A204.1 (cell line): ENCODE results near the gene RAPSN.

Source experiments
- FAIRE-seq: peaks from 2 replicates; lab custom pipeline; 2012; peaks lifted over from hg19 to GRCh38; lab: Jason Lieb, UNC

The RAPSN gene

DNA sequence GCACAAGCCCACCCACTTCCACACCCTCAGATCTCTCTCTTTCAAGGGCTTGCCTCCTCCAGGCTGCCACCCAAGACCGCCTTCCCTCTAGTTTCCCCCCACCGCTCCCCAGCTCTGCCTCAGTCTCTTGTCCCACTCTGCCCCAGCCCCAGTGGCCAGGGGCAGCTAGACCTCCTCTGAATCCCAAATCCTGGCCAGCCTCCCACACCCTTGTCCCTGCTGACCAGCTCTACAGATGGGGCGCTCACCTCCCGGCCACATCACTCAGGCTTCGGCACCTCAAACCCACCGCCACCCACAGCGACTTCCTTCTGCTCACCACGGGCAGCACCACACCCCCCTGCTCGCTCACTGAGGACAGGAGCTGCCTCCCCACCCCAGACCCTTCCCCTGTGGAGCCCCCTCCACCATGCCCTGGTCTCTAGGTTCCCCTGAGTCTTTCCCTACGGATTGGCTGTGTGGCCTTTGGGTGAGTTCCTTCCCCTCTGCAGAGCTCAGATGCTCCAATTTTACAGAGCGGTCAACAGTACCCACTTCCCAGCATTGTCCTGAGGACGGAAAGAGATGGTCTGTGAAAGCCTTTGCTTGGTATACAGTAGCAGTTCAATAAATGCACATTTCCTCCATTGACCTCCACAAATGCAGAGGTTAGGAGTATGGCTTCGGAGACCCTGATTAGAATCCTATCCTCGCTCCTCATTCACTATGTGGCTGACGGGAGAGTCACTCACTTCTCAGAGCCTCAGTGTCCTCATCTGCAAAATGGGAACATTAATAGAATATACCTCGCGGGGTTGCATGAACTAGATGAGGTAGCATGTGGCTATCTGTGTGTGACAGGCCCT lies 59.1 kb downstream of the RAPSN start:
- FAIRE-seq, result no peak

DNA sequence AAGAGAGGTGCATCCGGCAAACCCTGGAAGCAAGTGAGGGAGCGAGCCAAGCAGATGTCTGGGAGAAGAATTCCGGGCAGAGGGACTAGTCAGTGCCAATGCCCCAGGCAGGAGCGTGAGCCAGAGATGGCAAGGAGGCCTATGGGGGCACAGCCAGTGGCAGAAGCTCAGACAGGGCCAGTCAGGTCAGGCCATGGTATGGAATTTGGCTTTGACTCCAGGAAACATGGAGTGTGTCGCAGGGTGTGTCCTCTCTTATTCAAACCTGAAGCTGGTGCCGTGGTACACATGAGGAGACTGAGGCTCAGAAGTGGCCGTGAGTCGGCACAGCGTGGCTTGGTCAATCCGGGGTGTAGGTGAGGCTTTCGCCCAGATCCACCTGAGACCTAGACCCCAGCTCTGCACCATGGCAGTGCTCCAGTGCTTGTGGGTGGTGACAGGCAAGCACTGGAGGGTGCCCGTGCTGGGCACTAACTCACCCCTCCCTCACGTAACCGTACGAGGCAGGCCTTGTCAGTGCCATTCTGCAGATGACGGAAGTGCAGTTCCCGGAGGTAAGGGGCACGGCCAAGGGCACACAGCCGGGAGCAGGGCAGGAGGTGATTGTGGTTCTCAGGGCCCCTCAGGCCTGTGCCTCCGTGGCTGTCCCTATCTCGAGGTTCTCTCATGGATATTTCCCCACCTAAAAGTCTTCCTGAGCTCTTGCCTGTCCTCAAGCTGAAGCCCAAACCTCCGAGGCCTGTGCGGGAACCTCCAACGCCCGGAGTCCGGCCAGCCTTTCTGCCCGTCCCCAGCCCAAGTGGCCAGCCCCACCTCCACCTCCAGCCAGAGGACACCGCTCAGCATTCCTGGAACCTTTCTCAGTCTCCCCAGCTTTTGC lies 60.0 kb downstream of the RAPSN start:
- no peak for FAIRE-seq

DNA sequence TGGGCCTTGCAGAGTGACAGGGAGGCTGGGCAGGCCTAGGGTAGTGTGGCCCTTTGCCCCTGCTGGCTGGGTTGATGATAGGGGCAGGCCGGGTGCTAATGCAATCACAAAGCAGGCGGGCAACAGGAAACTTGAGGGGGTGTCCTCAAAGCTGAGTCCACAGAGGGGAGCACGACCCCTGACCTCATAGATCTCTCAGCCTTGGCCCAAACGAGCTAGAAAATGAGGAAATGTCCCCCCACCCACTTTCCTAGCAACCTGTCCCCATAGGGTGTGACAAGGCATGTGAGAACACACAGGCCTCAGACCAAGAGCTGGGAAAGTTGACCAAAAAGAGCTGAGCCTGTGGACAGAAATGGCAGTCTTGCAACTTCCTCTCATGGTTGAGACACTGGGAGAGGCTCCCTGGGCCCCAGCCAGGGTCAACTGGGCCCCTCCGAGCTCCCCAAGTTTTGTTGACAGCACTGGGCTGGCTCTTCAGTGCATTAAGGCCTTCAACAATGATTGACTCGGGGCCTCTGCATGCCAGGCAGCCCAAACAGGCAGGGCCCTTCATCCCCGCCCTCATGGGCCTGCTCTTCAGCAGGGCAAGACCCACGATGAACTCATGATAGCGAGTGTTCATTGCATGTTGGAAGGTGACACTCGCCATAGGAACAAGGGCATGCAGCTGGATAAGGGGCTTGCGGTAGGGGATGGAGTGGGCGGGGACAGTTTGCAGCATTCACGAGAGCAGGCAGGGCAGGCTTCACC lies 60.8 kb downstream of the RAPSN start:
- FAIRE-seq, result no peak
